OCI-LY7 (cell line): ENCODE results near the gene SLC20A1. TPM values are rescaled to one million over a fixed set of nuclear protein-coding genes. Genes with fewer than 3 reads are reported as not detected.

Source experiments
- BruUV-seq: library from RNA; stranded (reverse); fragments of 400-500 nt; replicated peaks from 2 replicates; lab custom pipeline; 2021; lab: Mats Ljungman, UMichigan
- CTCF ChIA-PET: fragments of 300-600 bp; sonication (Branson Sonifier 250); formaldehyde crosslinking; loops from one replicate; lab custom pipeline; 2022; ENCODE audit warnings: antibody characterized with exemption; ENCODE audit not compliant: unreplicated experiment; lab: Charles Lee
- POLR2A ChIA-PET: fragments of 300-600 bp; sonication (Branson Sonifier 250); formaldehyde crosslinking; loops from one replicate; lab custom pipeline; 2022; ENCODE audit warnings: antibody characterized with exemption; lab: Charles Lee
- DNase-seq: peaks from one replicate; pipeline ENCODE4 v3.0.0-alpha.2; 2015; ENCODE audit warnings: low spot score
- H2AFZ ChIP-seq: fragments of 200-600 bp; sonication (generic), shearing (Covaris generic); 2 replicates; pipeline ENCODE4 v1.6.1; 2014; ENCODE audit warnings: mild to moderate bottlenecking, antibody characterized with exemption, low read length, moderate library complexity
- H3K27ac ChIP-seq: fragments of 200-600 bp; sonication (generic); 2 replicates; pipeline ENCODE4 v1.5.1; 2014; ENCODE audit warnings: mixed run types, low read depth, mild to moderate bottlenecking, moderate library complexity, low read length, inconsistent platforms; ENCODE audit not compliant: poor library complexity, severe bottlenecking
- H3K36me3 ChIP-seq: fragments of 200-600 bp; sonication (generic); 2 replicates; pipeline ENCODE4 v1.6.1; 2014; ENCODE audit warnings: mild to moderate bottlenecking, antibody characterized with exemption, low read length, moderate library complexity, mixed read lengths; ENCODE audit not compliant: insufficient read depth
- H3K4me1 ChIP-seq: fragments of 200-600 bp; sonication (generic); 2 replicates; pipeline ENCODE4 v1.5.1; 2014; ENCODE audit warnings: mild to moderate bottlenecking, low read length; ENCODE audit not compliant: insufficient read depth, poor library complexity, severe bottlenecking
- H3K4me2 ChIP-seq: fragments of 200-600 bp; sonication (generic); 2 replicates; pipeline ENCODE4 v1.6.1; 2014; ENCODE audit warnings: mild to moderate bottlenecking, low read length
- H3K4me3 ChIP-seq: fragments of 200-600 bp; sonication (generic); 2 replicates; pipeline ENCODE4 v1.5.1; 2014; ENCODE audit warnings: mild to moderate bottlenecking, low read depth, low read length; ENCODE audit not compliant: poor library complexity, severe bottlenecking
- H3K79me2 ChIP-seq: fragments of 200-600 bp; sonication (generic); 2 replicates; pipeline ENCODE4 v1.6.1; 2016; ENCODE audit warnings: low read depth, mild to moderate bottlenecking, low read length, moderate library complexity, mixed read lengths; ENCODE audit not compliant: insufficient read depth
- H3K9me2 ChIP-seq: fragments of 200-600 bp; sonication (generic); 2 replicates; pipeline ENCODE4 v1.6.1; 2016; ENCODE audit warnings: mild to moderate bottlenecking, low read length, mixed read lengths; ENCODE audit not compliant: insufficient read depth
- H3K9me3 ChIP-seq: fragments of 200-600 bp; sonication (generic); 2 replicates; pipeline ENCODE4 v1.6.1; 2014; ENCODE audit warnings: mild to moderate bottlenecking, mixed run types, low read length, mixed read lengths
- H4K20me1 ChIP-seq: fragments of 200-600 bp; sonication (generic); 2 replicates; pipeline ENCODE4 v1.6.1; 2014; ENCODE audit warnings: mild to moderate bottlenecking, antibody characterized with exemption, low read length, moderate library complexity, mixed read lengths; ENCODE audit not compliant: insufficient read depth
- CTCF ChIP-seq: fragments of 200-600 bp; sonication (generic); conservative IDR thresholded peaks from 2 replicates; pipeline ENCODE4 v1.5.1; 2014; ENCODE audit warnings: mild to moderate bottlenecking, antibody characterized with exemption, low read length, moderate library complexity, mixed read lengths
- EZH2phosphoT487 ChIP-seq: fragments of 200-600 bp; sonication (generic); IDR thresholded peaks from 2 replicates; pipeline ENCODE4 v1.6.1; 2018; ENCODE audit warnings: low read depth, borderline replicate concordance, mild to moderate bottlenecking, mixed run types, antibody characterized with exemption, low read length, moderate library complexity, mixed read lengths
- intact Hi-C: fragments of 100-400 bp; cut with micrococcal nuclease; formaldehyde crosslinking; loops from one replicate; pipeline ENCODE4 v1.10.0; 2022; ENCODE audit not compliant: unreplicated experiment
- total RNA-seq, 2 experiments: library from RNA; depleted of rRNA in 1 of 2; stranded (reverse); fragments of >200 nt in 1 of 2; shearing (Covaris generic) in 1 of 2; gene quantifications; 2 replicates each; pipeline ENCODE4 v1.2.3, GENCODE V29; 2014 to 2022

Gene SLC20A1
- total RNA-seq, 2 experiments from 2014 or later: 64.8 to 89.5 TPM

- CTCF ChIA-PET: no interaction called here
- no peaks in the 10 kb centered on the region for H3K79me2 ChIP-seq
- no peaks in the 10 kb centered on the region for H3K9me3 ChIP-seq
- H2AFZ ChIP-seq: no peak overlapping the region
- no peaks in the 10 kb centered on the region for H3K4me1 ChIP-seq
- TF ChIP-seq CTCF (no peak), EZH2phosphoT487 (no peak)
- H3K9me2 ChIP-seq: no peaks in the 10 kb centered on the region
- BruUV-seq: no TSS peak
- no peak for DNase-seq
- POLR2A ChIA-PET: interaction anchor here (0.6 kb wide), 1 partner anchor 164 kb away, joined by 3 read pairs; no protein-coding TSS in a partner anchor
- no peaks in the 10 kb centered on the region for H3K36me3 ChIP-seq
- intact Hi-C loops: no loop called here
- H4K20me1 ChIP-seq: no peaks in the 10 kb centered on the region
- H3K4me2 ChIP-seq: no peak overlapping the region
- no peak overlapping the region for H3K27ac ChIP-seq
- no peak overlapping the region for H3K4me3 ChIP-seq
Observed at GRCh38 chr2:112618383-112618782, 27.4 kb upstream of the SLC20A1 start.

GRCh38 chr2:112621790-112622527 is 23.8 kb upstream of the SLC20A1 start:
- H3K9me3 ChIP-seq: no peaks in the 10 kb centered on the region
- no peak for TF ChIP-seq CTCF
- TF ChIP-seq EZH2phosphoT487: no peak
- peaks cover 4% of the 10 kb centered on the region for H3K4me1 ChIP-seq
- no peak overlapping the region for H3K27ac ChIP-seq
- no peaks in the 10 kb centered on the region for H3K79me2 ChIP-seq
- BruUV-seq: no TSS peak
- H3K9me2 ChIP-seq: no peaks in the 10 kb centered on the region
- H3K36me3 ChIP-seq: no peaks in the 10 kb centered on the region
- intact Hi-C loops: no loop called here
- ChIA-PET CTCF (no interaction called here), POLR2A (no interaction called here)
- H4K20me1 ChIP-seq: no peaks in the 10 kb centered on the region
- no peak overlapping the region for H3K4me3 ChIP-seq
- H2AFZ ChIP-seq: no peak overlapping the region
- no peak for DNase-seq
- no peak overlapping the region for H3K4me2 ChIP-seq

- Histone ChIP-seq H3K4me3 (no peak overlapping the region), H3K79me2 (no peaks in the 10 kb centered on the region), H3K4me1 (peaks cover 4% of the 10 kb centered on the region), H3K36me3 (no peaks in the 10 kb centered on the region), H2AFZ (no peak overlapping the region), H3K27ac (no peak overlapping the region), H3K4me2 (no peak overlapping the region), H3K9me3 (no peaks in the 10 kb centered on the region), H3K9me2 (no peaks in the 10 kb centered on the region), H4K20me1 (no peaks in the 10 kb centered on the region)
- TF ChIP-seq EZH2phosphoT487 (no peak), CTCF (no peak)
- CTCF ChIA-PET: no interaction called here
- no peak for DNase-seq
- intact Hi-C loops: no loop called here
- no TSS peak for BruUV-seq
- POLR2A ChIA-PET: interaction anchor here (0.6 to 1.1 kb wide), 2 partner anchors 11 to 34 kb away, joined by 3 read pairs; no protein-coding TSS in a partner anchor
Observed at GRCh38 chr2:112622528-112622849, 23.2 kb upstream of the SLC20A1 start.
